VCaP (cell line): ENCODE measurements around the gene MB.

ENCODE experiments used
- H3K27ac ChIP-seq: fragments of 450-650 bp; 2 replicates; pipeline ENCODE4 v1.5.1; 2017
- CTCF ChIP-seq: fragments of 450-650 bp; conservative IDR thresholded peaks from 2 replicates; pipeline ENCODE4 v1.5.1; 2017; ENCODE audit warnings: mild to moderate bottlenecking, moderate library complexity

Gene MB

GRCh38 chr22:35578836-35579575 lies 38.1 kb downstream of the MB start:
- no peak overlapping the region for H3K27ac ChIP-seq
- TF ChIP-seq CTCF, result no peak

- TF ChIP-seq CTCF, result no peak
- no peak overlapping the region for H3K27ac ChIP-seq
Observed at GRCh38 chr22:35577799-35578659, 39.1 kb downstream of the MB start.

GRCh38 chr22:35576671-35577070 lies 40.5 kb downstream of the MB start:
- TF ChIP-seq CTCF, result no peak
- H3K27ac ChIP-seq, result no peak overlapping the region

GRCh38 chr22:35575116-35575748 lies 41.9 kb downstream of the MB start:
- TF ChIP-seq CTCF, result no peak
- H3K27ac ChIP-seq, result no peak overlapping the region

- no peak overlapping the region for H3K27ac ChIP-seq
- no peak for TF ChIP-seq CTCF
Observed at GRCh38 chr22:35572556-35572955, 44.6 kb downstream of the MB start.

- TF ChIP-seq CTCF, result no peak
- no peak overlapping the region for H3K27ac ChIP-seq
Observed at GRCh38 chr22:35570686-35571194, 46.4 kb downstream of the MB start.

GRCh38 chr22:35569916-35570315 lies 47.2 kb downstream of the MB start:
- TF ChIP-seq CTCF, result no peak
- H3K27ac ChIP-seq, result no peak overlapping the region
